Type B pancreatic cell (in vitro differentiated cells): Measurements from ENCODE around the gene SNX33. TPM values are rescaled to one million over a fixed set of nuclear protein-coding genes. Genes with fewer than 3 reads are reported as not detected.

Source experiments
- DNase-seq: peaks from one replicate; pipeline ENCODE4 v3.0.0; 2021; ENCODE audit warnings: mixed read lengths; ENCODE audit not compliant: unreplicated experiment; ENCODE audit errors: extremely low spot score
- H3K27ac Mint-ChIP-seq: 2 replicates; pipeline ENCODE4 v1.8.0; 2021; ENCODE audit warnings: mild to moderate bottlenecking, mixed read lengths
- H3K27me3 Mint-ChIP-seq: 2 replicates; pipeline ENCODE4 v1.8.0; 2021; ENCODE audit warnings: mixed read lengths
- H3K36me3 Mint-ChIP-seq: 2 replicates; pipeline ENCODE4 v1.8.0; 2021; ENCODE audit warnings: mixed read lengths
- H3K4me1 Mint-ChIP-seq: one replicate; pipeline ENCODE4 v1.8.0; 2021; ENCODE audit warnings: mixed read lengths; ENCODE audit not compliant: unreplicated experiment
- H3K4me3 Mint-ChIP-seq: 2 replicates; pipeline ENCODE4 v1.8.0; 2021; ENCODE audit warnings: mild to moderate bottlenecking, mixed read lengths
- H3K9me3 Mint-ChIP-seq: 2 replicates; pipeline ENCODE4 v1.8.0; 2021; ENCODE audit warnings: mixed read lengths
- total RNA-seq: library from RNA; stranded (reverse); gene quantifications from 2 replicates; pipeline ENCODE4 v1.2.1, GENCODE V29; 2021; ENCODE audit warnings: low replicate concordance
- TF ChIP-seq, protein P1 (sequence below): fragments of 200-600 bp; sonication (generic); conservative IDR thresholded peaks from 2 replicates; pipeline ENCODE4 v1.5.0; 2021; ENCODE audit warnings: antibody characterized with exemption, mild to moderate bottlenecking

The SNX33 gene
- total RNA-seq, 1 donor from 2014 or later = 24.9 TPM

- H3K9me3 Mint-ChIP-seq = no peaks in the 10 kb centered on the region
- H3K27ac Mint-ChIP-seq = peak overlapping the region; percentile 73
- DNase-seq = no peak
- H3K4me1 Mint-ChIP-seq = peaks cover 39% of the 10 kb centered on the region
- TF ChIP-seq, protein P1, sequence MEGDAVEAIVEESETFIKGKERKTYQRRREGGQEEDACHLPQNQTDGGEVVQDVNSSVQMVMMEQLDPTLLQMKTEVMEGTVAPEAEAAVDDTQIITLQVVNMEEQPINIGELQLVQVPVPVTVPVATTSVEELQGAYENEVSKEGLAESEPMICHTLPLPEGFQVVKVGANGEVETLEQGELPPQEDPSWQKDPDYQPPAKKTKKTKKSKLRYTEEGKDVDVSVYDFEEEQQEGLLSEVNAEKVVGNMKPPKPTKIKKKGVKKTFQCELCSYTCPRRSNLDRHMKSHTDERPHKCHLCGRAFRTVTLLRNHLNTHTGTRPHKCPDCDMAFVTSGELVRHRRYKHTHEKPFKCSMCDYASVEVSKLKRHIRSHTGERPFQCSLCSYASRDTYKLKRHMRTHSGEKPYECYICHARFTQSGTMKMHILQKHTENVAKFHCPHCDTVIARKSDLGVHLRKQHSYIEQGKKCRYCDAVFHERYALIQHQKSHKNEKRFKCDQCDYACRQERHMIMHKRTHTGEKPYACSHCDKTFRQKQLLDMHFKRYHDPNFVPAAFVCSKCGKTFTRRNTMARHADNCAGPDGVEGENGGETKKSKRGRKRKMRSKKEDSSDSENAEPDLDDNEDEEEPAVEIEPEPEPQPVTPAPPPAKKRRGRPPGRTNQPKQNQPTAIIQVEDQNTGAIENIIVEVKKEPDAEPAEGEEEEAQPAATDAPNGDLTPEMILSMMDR = no peak
- H3K36me3 Mint-ChIP-seq = peaks cover 21% of the 10 kb centered on the region
- H3K27me3 Mint-ChIP-seq = no peaks in the 10 kb centered on the region
- peak overlapping the region; percentile 89 for H3K4me3 Mint-ChIP-seq
Observed at GRCh38 chr15:75646944-75647364, 758 bp upstream of the SNX33 start.

GRCh38 chr15:75648156-75649000, 666 bp downstream of the SNX33 start:
- H3K4me1 Mint-ChIP-seq = peaks cover 53% of the 10 kb centered on the region
- H3K27me3 Mint-ChIP-seq = no peaks in the 10 kb centered on the region
- H3K36me3 Mint-ChIP-seq = peaks cover 21% of the 10 kb centered on the region
- H3K4me3 Mint-ChIP-seq = peak overlapping the region; percentile 95
- H3K27ac Mint-ChIP-seq = peak overlapping the region; percentile 86
- no peaks in the 10 kb centered on the region for H3K9me3 Mint-ChIP-seq
- no peak for DNase-seq
- TF ChIP-seq, protein P1 = no peak

GRCh38 chr15:75649045-75649761, 1.5 kb downstream of the SNX33 start:
- Mint-ChIP-seq H3K27me3 (no peaks in the 10 kb centered on the region), H3K4me3 (peak overlapping the region; percentile 95), H3K4me1 (peaks cover 55% of the 10 kb centered on the region), H3K27ac (peak overlapping the region; percentile 91), H3K36me3 (peaks cover 21% of the 10 kb centered on the region), H3K9me3 (no peaks in the 10 kb centered on the region)
- no peak for DNase-seq
- TF ChIP-seq, protein P1 = no peak

DNA sequence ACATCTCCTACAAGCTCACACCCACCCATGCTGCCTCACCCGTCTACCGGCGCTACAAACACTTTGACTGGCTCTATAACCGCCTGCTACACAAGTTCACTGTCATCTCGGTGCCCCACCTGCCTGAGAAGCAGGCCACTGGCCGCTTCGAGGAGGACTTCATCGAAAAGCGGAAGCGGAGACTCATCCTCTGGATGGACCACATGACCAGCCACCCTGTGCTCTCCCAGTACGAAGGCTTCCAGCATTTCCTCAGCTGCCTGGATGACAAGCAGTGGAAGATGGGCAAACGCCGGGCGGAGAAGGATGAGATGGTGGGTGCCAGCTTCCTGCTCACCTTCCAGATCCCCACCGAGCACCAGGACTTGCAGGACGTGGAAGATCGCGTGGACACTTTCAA, 2.1 kb downstream of the SNX33 start:
- Mint-ChIP-seq H3K27ac (peak overlapping the region; percentile 91), H3K4me3 (peak overlapping the region; percentile 95), H3K36me3 (peaks cover 21% of the 10 kb centered on the region), H3K9me3 (no peaks in the 10 kb centered on the region), H3K4me1 (peaks cover 58% of the 10 kb centered on the region), H3K27me3 (no peaks in the 10 kb centered on the region)
- TF ChIP-seq, protein P1 = no peak
- no peak for DNase-seq

GRCh38 chr15:75650908-75651809, 3.4 kb downstream of the SNX33 start:
- Mint-ChIP-seq H3K9me3 (no peaks in the 10 kb centered on the region), H3K36me3 (peaks cover 24% of the 10 kb centered on the region), H3K4me1 (peaks cover 68% of the 10 kb centered on the region), H3K4me3 (peak overlapping the region; percentile 95), H3K27me3 (no peaks in the 10 kb centered on the region), H3K27ac (peak overlapping the region; percentile 91)
- DNase-seq = no peak
- TF ChIP-seq, protein P1 = no peak
